PC-3 (cell line): ENCODE data around the gene CNKSR3. TPM values are rescaled to one million over a fixed set of nuclear protein-coding genes. Genes with fewer than 3 reads are reported as not detected.

Experiments used
- ATAC-seq: fragments of 200-7000 bp; cut with Tn5 transposase; 2 replicates; pipeline ENCODE4 v1.9.1; 2020; ENCODE audit warnings: mild to moderate bottlenecking, moderate library complexity
- BruUV-seq: library from RNA; stranded (reverse); fragments of 400-500 nt; replicated peaks from 2 replicates; lab custom pipeline; 2021; lab: Mats Ljungman, UMichigan
- CTCF ChIA-PET: fragments of 300-600 bp; sonication (Branson Sonifier 250); formaldehyde crosslinking; loops from one replicate; lab custom pipeline; 2022; ENCODE audit warnings: antibody characterized with exemption; lab: Charles Lee
- POLR2A ChIA-PET: fragments of 300-600 bp; sonication (Branson Sonifier 250); formaldehyde crosslinking; loops from one replicate; lab custom pipeline; 2022; ENCODE audit warnings: antibody characterized with exemption; ENCODE audit not compliant: unreplicated experiment; lab: Charles Lee
- DNase-seq: peaks from one replicate; pipeline ENCODE4 v3.0.0-alpha.2; 2015
- H2AFZ ChIP-seq: fragments of 300-600 bp; sonication (generic); 2 replicates; pipeline ENCODE4 v1.6.0; 2016; ENCODE audit warnings: antibody characterized with exemption, low read length
- H3F3A ChIP-seq: fragments of 300-600 bp; sonication (generic); one replicate; pipeline ENCODE4 v1.6.0; 2017; ENCODE audit warnings: antibody characterized with exemption, low read length, control low read depth, mild to moderate bottlenecking; ENCODE audit not compliant: unreplicated experiment
- H3K27ac ChIP-seq: fragments of 300-600 bp; sonication (generic); 2 replicates; pipeline ENCODE4 v1.5.1; 2016; ENCODE audit warnings: mild to moderate bottlenecking, low read length
- H3K27me3 ChIP-seq: fragments of 300-600 bp; sonication (generic); 2 replicates; pipeline ENCODE4 v1.6.1; 2016; ENCODE audit warnings: low read length, mixed read lengths
- H3K36me3 ChIP-seq: fragments of 300-600 bp; sonication (generic); 2 replicates; pipeline ENCODE4 v1.6.1; 2016; ENCODE audit warnings: low read depth, mixed run types, low read length, mixed read lengths
- H3K4me1 ChIP-seq: fragments of 300-600 bp; sonication (generic); 2 replicates; pipeline ENCODE4 v1.5.1; 2016; ENCODE audit warnings: low read length; ENCODE audit not compliant: insufficient read depth
- H3K4me2 ChIP-seq: fragments of 300-600 bp; sonication (generic); 2 replicates; pipeline ENCODE4 v1.6.0; 2016; ENCODE audit warnings: low read length
- H3K4me3 ChIP-seq: fragments of 300-600 bp; sonication (generic); 2 replicates; pipeline ENCODE4 v1.5.1; 2016; ENCODE audit warnings: mild to moderate bottlenecking, low read length, mixed read lengths
- H3K79me2 ChIP-seq: fragments of 300-600 bp; sonication (generic); 2 replicates; pipeline ENCODE4 v1.6.1; 2017; ENCODE audit warnings: low read length, mixed read lengths
- H3K9ac ChIP-seq: fragments of 300-600 bp; sonication (generic); 2 replicates; pipeline ENCODE4 v1.6.0; 2016; ENCODE audit warnings: mild to moderate bottlenecking, low read length
- H3K9me2 ChIP-seq: fragments of 300-600 bp; sonication (generic); replicated peaks from 2 replicates; pipeline ENCODE4 v1.6.1; 2016; ENCODE audit warnings: mixed run types, low read length, mixed read lengths
- H3K9me3 ChIP-seq: fragments of 300-600 bp; sonication (generic); 2 replicates; pipeline ENCODE4 v1.6.1; 2016; ENCODE audit warnings: low read length, mixed read lengths
- H4K20me1 ChIP-seq: fragments of 300-600 bp; sonication (generic); 2 replicates; pipeline ENCODE4 v1.6.1; 2016; ENCODE audit warnings: low read length, mixed read lengths
- CTCF ChIP-seq: fragments of 300-600 bp; sonication (generic); conservative IDR thresholded peaks from 2 replicates; pipeline ENCODE4 v1.5.1; 2017; ENCODE audit warnings: antibody characterized with exemption, low read depth, mild to moderate bottlenecking, low read length
- EZH2 ChIP-seq: fragments of 300-600 bp; sonication (generic); IDR thresholded peaks from one replicate; pipeline ENCODE4 v1.6.1; 2017; ENCODE audit warnings: antibody characterized with exemption, mild to moderate bottlenecking, low read length; ENCODE audit not compliant: unreplicated experiment
- EZH2phosphoT487 ChIP-seq: fragments of 300-600 bp; sonication (generic); IDR thresholded peaks from 2 replicates; pipeline ENCODE4 v1.6.1; 2018; ENCODE audit warnings: mild to moderate bottlenecking, antibody characterized with exemption, low read length, borderline replicate concordance
- intact Hi-C: fragments of 100-400 bp; cut with micrococcal nuclease; formaldehyde crosslinking; loops from 2 replicates; pipeline ENCODE4 v1.9.0; 2023
- total RNA-seq: library from RNA; depleted of rRNA; stranded (reverse); fragments of >200 nt; gene quantifications from 2 replicates; pipeline ENCODE4 v1.2.3, GENCODE V29; 2014

CNKSR3 gene
- total RNA-seq, 1 experiment from 2014 or later, result 3.2 TPM

DNA sequence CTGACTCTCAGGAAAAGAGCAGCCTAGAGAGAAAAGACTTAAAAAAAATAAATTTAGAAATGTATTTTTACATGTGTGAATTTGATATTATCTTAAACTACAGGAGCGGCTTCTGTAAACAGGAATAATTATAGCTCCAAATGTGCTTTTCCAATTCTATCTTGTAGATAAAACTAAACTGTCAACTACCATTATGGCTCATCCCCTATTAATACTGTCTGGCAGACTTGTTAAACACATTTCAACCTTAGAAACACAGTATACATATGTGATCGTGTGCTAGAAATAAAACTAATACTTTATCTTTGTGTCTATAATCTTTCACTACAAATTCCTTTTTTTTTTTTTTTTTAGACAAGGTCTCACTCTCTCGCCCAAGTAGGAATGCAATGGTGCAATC is 75.8 kb downstream of the CNKSR3 start:
- TF ChIP-seq EZH2phosphoT487 (no peak), EZH2 (no peak), CTCF (no peak)
- Histone ChIP-seq H3K79me2 (no peaks in the 10 kb centered on the region), H3K9me2 (no peaks in the 10 kb centered on the region), H3K27ac (no peak overlapping the region), H3K9ac (no peak overlapping the region), H4K20me1 (no peaks in the 10 kb centered on the region), H3K4me2 (no peak overlapping the region), H3F3A (no peaks in the 10 kb centered on the region), H3K36me3 (no peaks in the 10 kb centered on the region), H3K27me3 (no peaks in the 10 kb centered on the region), H3K9me3 (no peaks in the 10 kb centered on the region), H3K4me1 (no peaks in the 10 kb centered on the region), H2AFZ (no peak overlapping the region), H3K4me3 (no peak overlapping the region)
- ATAC-seq, result no peak
- CTCF ChIA-PET, result no interaction called here
- no TSS peak for BruUV-seq
- POLR2A ChIA-PET, result no interaction called here
- DNase-seq, result no peak
- intact Hi-C loops, result no loop called here

DNA sequence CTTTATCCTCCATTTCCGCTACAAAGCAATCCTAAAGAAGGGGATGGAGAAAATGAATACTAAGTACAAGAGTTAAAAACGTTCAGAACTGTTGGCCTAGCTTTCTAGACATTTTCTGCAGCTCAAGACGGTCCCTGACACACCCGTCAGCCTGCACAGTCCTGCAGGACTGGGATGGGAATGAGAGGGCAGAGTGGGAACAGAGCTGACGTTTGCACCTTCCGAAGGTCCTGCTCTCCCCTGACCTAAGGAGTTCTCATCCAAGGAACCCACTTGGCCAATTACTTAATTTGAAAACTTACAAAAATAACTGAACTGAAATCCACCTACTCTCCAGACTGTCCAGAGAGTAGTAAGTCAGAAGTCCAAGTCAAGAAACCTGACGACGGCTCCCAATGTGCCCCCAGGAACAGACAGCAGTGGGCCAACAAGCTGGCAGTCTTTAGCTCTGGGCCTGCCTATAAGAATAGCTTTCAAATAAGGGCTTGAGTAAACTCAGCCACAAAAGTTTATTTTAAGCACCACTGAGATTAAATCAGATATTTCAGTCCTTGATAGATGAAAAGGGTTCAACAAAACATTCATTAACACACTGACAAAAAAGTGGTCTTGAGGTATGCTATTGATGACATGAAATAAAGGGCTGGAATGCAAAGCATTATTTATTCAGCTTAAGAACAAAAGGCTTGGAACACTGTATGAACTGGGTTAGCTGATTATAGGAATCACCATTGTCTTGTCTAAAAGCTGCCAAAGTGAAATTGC is 76.8 kb downstream of the CNKSR3 start:
- no peak for ATAC-seq
- no peak for DNase-seq
- H3K79me2 ChIP-seq, result no peaks in the 10 kb centered on the region
- no peak overlapping the region for H3K9ac ChIP-seq
- no peak overlapping the region for H2AFZ ChIP-seq
- H3K9me2 ChIP-seq, result no peaks in the 10 kb centered on the region
- no peak overlapping the region for H3K4me3 ChIP-seq
- no peak overlapping the region for H3K27ac ChIP-seq
- BruUV-seq, result no TSS peak
- CTCF ChIA-PET, result no interaction called here
- intact Hi-C loops, result no loop called here
- no peak overlapping the region for H3K4me2 ChIP-seq
- POLR2A ChIA-PET, result no interaction called here
- H3K9me3 ChIP-seq, result no peaks in the 10 kb centered on the region
- TF ChIP-seq EZH2phosphoT487 (no peak), EZH2 (no peak), CTCF (no peak)
- no peaks in the 10 kb centered on the region for H3F3A ChIP-seq
- no peaks in the 10 kb centered on the region for H3K36me3 ChIP-seq
- H3K27me3 ChIP-seq, result no peaks in the 10 kb centered on the region
- no peaks in the 10 kb centered on the region for H4K20me1 ChIP-seq
- no peaks in the 10 kb centered on the region for H3K4me1 ChIP-seq
